Neural cell (in vitro differentiated cells): Measurements from ENCODE around the gene HVCN1. TPM values are rescaled to one million over a fixed set of nuclear protein-coding genes. Genes with fewer than 3 reads are reported as not detected.

Source experiments
- H2AFZ ChIP-seq: fragments of 200-600, 300-800 bp; sonication (generic), shearing (Covaris generic); 2 replicates; pipeline ENCODE4 v1.6.0; 2014; ENCODE audit warnings: low read depth, mild to moderate bottlenecking, antibody characterized with exemption, low read length, moderate library complexity
- H3F3A ChIP-seq: fragments of 200-600 bp; shearing (Covaris generic); 2 replicates; pipeline ENCODE4 v1.6.1; 2016; ENCODE audit warnings: mild to moderate bottlenecking, moderate library complexity, mixed read lengths, antibody characterized with exemption, low read length; ENCODE audit not compliant: insufficient read depth, poor library complexity, severe bottlenecking
- H3K27ac ChIP-seq: fragments of 200-600, 300-800 bp; sonication (generic), shearing (Covaris generic); 2 replicates; pipeline ENCODE4 v1.5.1; 2014; ENCODE audit warnings: mild to moderate bottlenecking, low read length, moderate library complexity
- H3K27me3 ChIP-seq: fragments of 300-800, 200-600 bp; sonication (generic), shearing (Covaris generic); 2 replicates; pipeline ENCODE4 v1.6.0; 2014; ENCODE audit warnings: mild to moderate bottlenecking, low read depth, low read length, moderate library complexity; ENCODE audit not compliant: insufficient read depth
- H3K36me3 ChIP-seq: fragments of 300-800, 200-600 bp; sonication (generic), shearing (Covaris generic); 2 replicates; pipeline ENCODE4 v1.5.1; 2014; ENCODE audit warnings: mild to moderate bottlenecking, antibody characterized with exemption, low read length, moderate library complexity; ENCODE audit not compliant: insufficient read depth
- H3K4me2 ChIP-seq: fragments of 300-800, 200-600 bp; sonication (generic), shearing (Covaris generic); 2 replicates; pipeline ENCODE4 v1.6.0; 2014; ENCODE audit warnings: mild to moderate bottlenecking, low read length
- H3K4me3 ChIP-seq: fragments of 300-800, 200-600 bp; sonication (generic), shearing (Covaris generic); 2 replicates; pipeline ENCODE4 v1.5.1; 2014; ENCODE audit warnings: mild to moderate bottlenecking, low read length, moderate library complexity
- H3K79me2 ChIP-seq: fragments of 200-600 bp; shearing (Covaris generic); replicated peaks from 2 replicates; pipeline ENCODE4 v1.6.0; 2014; ENCODE audit warnings: mild to moderate bottlenecking, low read length, moderate library complexity; ENCODE audit not compliant: insufficient read depth
- H3K9ac ChIP-seq: fragments of 300-800, 200-600 bp; sonication (generic), shearing (Covaris generic); 2 replicates; pipeline ENCODE4 v1.6.1; 2016; ENCODE audit warnings: mild to moderate bottlenecking, low read length, mixed read lengths
- H3K9me2 ChIP-seq: fragments of 200-600 bp; shearing (Covaris generic); 2 replicates; pipeline ENCODE4 v1.6.1; 2016; ENCODE audit warnings: mild to moderate bottlenecking, low read length, mixed read lengths; ENCODE audit not compliant: insufficient read depth
- H3K9me3 ChIP-seq: fragments of 200-600, 300-800 bp; sonication (generic), shearing (Covaris generic); 2 replicates; pipeline ENCODE4 v1.6.1; 2016; ENCODE audit warnings: mild to moderate bottlenecking, mixed run types, low read length, moderate library complexity, mixed read lengths
- H4K20me1 ChIP-seq: fragments of 200-600 bp; shearing (Covaris generic); 2 replicates; pipeline ENCODE4 v1.6.1; 2016; ENCODE audit warnings: mild to moderate bottlenecking, mixed run types; ENCODE audit not compliant: insufficient read depth
- EP300 ChIP-seq: fragments of 450-650 bp; conservative IDR thresholded peaks from 2 replicates; pipeline ENCODE4 v1.6.1; 2014; ENCODE audit warnings: antibody characterized with exemption, mild to moderate bottlenecking, moderate library complexity; ENCODE audit not compliant: poor library complexity, severe bottlenecking
- EZH2 ChIP-seq: fragments of 200-600, 300-800 bp; shearing (Covaris generic), sonication (generic); IDR thresholded peaks from 2 replicates; pipeline ENCODE4 v1.6.1; 2014; ENCODE audit warnings: antibody characterized with exemption, low read length, borderline replicate concordance, mild to moderate bottlenecking; ENCODE audit not compliant: insufficient read depth, poor library complexity, severe bottlenecking
- MXI1 ChIP-seq: fragments of 450-650 bp; conservative IDR thresholded peaks from 2 replicates; pipeline ENCODE4 v1.6.1; 2014; ENCODE audit warnings: antibody characterized with exemption, mild to moderate bottlenecking; ENCODE audit not compliant: poor library complexity, severe bottlenecking
- POLR2AphosphoS5 ChIP-seq: IDR thresholded peaks from 2 replicates; pipeline ENCODE4 v1.6.1; 2012
- RAD21 ChIP-seq: fragments of 450-650 bp; conservative IDR thresholded peaks from 2 replicates; pipeline ENCODE4 v1.6.1; 2014; ENCODE audit warnings: antibody characterized with exemption, mild to moderate bottlenecking, moderate library complexity
- SMC3 ChIP-seq: fragments of 450-650 bp; conservative IDR thresholded peaks from 2 replicates; pipeline ENCODE4 v1.6.1; 2014; ENCODE audit warnings: antibody characterized with exemption, mild to moderate bottlenecking, moderate library complexity; ENCODE audit not compliant: poor library complexity
- TAF1 ChIP-seq: IDR thresholded peaks from 2 replicates; pipeline ENCODE4 v1.6.1; 2012; ENCODE audit warnings: low read depth
- polyA plus RNA-seq: library from polyadenylated mRNA; depleted of rRNA; stranded (reverse); fragments of >200 nt; gene quantifications from 2 replicates; pipeline ENCODE4 v1.2.3, GENCODE V29; 2014
- TF ChIP-seq, protein P1 (sequence below): IDR thresholded peaks from 2 replicates; pipeline ENCODE4 v1.6.1; 2012; ENCODE audit warnings: borderline replicate concordance
- TF ChIP-seq, protein P2 (sequence below): fragments of 450-650 bp; IDR thresholded peaks from 2 replicates; pipeline ENCODE4 v1.5.1; 2014; ENCODE audit warnings: antibody characterized with exemption, mild to moderate bottlenecking, moderate library complexity; ENCODE audit not compliant: poor library complexity, severe bottlenecking

HVCN1 gene
- polyA plus RNA-seq, 1 donor from 2014 or later, result not detected

DNA sequence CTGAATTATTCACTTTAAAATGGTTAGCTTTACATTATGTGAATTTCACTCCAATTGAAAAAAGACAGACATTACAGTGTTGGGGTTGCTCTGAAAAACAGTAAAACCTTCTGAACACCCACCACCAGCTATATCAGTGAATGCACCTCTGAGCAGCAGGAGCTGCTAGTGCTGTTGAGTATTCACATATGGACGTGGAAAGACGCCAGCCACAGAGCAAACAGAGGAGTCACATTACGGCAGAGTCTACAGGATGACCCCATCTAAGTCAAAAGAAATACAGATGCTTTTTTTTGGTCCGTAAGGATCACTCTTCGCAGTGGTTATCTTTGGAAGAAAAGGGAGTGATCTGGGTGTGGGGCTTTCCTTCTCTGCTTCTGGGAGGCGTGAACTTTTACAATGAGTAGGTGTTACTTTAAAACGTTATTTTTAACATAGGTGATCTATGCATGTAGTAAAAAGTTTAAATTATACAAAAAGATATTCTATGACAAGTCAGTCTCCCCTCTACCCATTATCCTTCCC, 4.5 kb downstream of the HVCN1 start:
- H3K27ac ChIP-seq, result no peak overlapping the region
- H3K9ac ChIP-seq, result no peak overlapping the region
- peaks cover 18% of the 10 kb centered on the region for H3K27me3 ChIP-seq
- no peaks in the 10 kb centered on the region for H3K79me2 ChIP-seq
- TF ChIP-seq SMC3 (no peak), MXI1 (no peak), TAF1 (no peak), EZH2 (no peak), EP300 (no peak), RAD21 (no peak), POLR2AphosphoS5 (no peak)
- TF ChIP-seq, protein P1, sequence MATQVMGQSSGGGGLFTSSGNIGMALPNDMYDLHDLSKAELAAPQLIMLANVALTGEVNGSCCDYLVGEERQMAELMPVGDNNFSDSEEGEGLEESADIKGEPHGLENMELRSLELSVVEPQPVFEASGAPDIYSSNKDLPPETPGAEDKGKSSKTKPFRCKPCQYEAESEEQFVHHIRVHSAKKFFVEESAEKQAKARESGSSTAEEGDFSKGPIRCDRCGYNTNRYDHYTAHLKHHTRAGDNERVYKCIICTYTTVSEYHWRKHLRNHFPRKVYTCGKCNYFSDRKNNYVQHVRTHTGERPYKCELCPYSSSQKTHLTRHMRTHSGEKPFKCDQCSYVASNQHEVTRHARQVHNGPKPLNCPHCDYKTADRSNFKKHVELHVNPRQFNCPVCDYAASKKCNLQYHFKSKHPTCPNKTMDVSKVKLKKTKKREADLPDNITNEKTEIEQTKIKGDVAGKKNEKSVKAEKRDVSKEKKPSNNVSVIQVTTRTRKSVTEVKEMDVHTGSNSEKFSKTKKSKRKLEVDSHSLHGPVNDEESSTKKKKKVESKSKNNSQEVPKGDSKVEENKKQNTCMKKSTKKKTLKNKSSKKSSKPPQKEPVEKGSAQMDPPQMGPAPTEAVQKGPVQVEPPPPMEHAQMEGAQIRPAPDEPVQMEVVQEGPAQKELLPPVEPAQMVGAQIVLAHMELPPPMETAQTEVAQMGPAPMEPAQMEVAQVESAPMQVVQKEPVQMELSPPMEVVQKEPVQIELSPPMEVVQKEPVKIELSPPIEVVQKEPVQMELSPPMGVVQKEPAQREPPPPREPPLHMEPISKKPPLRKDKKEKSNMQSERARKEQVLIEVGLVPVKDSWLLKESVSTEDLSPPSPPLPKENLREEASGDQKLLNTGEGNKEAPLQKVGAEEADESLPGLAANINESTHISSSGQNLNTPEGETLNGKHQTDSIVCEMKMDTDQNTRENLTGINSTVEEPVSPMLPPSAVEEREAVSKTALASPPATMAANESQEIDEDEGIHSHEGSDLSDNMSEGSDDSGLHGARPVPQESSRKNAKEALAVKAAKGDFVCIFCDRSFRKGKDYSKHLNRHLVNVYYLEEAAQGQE, result no peak
- TF ChIP-seq, protein P2, sequence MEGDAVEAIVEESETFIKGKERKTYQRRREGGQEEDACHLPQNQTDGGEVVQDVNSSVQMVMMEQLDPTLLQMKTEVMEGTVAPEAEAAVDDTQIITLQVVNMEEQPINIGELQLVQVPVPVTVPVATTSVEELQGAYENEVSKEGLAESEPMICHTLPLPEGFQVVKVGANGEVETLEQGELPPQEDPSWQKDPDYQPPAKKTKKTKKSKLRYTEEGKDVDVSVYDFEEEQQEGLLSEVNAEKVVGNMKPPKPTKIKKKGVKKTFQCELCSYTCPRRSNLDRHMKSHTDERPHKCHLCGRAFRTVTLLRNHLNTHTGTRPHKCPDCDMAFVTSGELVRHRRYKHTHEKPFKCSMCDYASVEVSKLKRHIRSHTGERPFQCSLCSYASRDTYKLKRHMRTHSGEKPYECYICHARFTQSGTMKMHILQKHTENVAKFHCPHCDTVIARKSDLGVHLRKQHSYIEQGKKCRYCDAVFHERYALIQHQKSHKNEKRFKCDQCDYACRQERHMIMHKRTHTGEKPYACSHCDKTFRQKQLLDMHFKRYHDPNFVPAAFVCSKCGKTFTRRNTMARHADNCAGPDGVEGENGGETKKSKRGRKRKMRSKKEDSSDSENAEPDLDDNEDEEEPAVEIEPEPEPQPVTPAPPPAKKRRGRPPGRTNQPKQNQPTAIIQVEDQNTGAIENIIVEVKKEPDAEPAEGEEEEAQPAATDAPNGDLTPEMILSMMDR, result no peak
- H4K20me1 ChIP-seq, result no peaks in the 10 kb centered on the region
- H3K9me3 ChIP-seq, result no peaks in the 10 kb centered on the region
- no peak overlapping the region for H2AFZ ChIP-seq
- H3K9me2 ChIP-seq, result no peaks in the 10 kb centered on the region
- H3K4me3 ChIP-seq, result no peak overlapping the region
- H3K36me3 ChIP-seq, result no peaks in the 10 kb centered on the region
- H3K4me2 ChIP-seq, result no peak overlapping the region
- H3F3A ChIP-seq, result no peaks in the 10 kb centered on the region

- H3K36me3 ChIP-seq, result no peaks in the 10 kb centered on the region
Measured at GRCh38 chr12:110683888-110684287, 5.0 kb downstream of the HVCN1 start.

More at GRCh38 chr12:110683888-110684287, 5.0 kb downstream of the HVCN1 start:
- H3K27ac ChIP-seq, result no peak overlapping the region
- TF ChIP-seq SMC3 (no peak), RAD21 (no peak), POLR2AphosphoS5 (no peak), EP300 (no peak), EZH2 (no peak), TAF1 (no peak), MXI1 (no peak)
- TF ChIP-seq, protein P2, result no peak
- TF ChIP-seq, protein P1, result no peak
- no peak overlapping the region for H3K4me3 ChIP-seq
- no peak overlapping the region for H3K9ac ChIP-seq
- no peak overlapping the region for H3K4me2 ChIP-seq
- no peaks in the 10 kb centered on the region for H3K9me2 ChIP-seq
- no peaks in the 10 kb centered on the region for H4K20me1 ChIP-seq
- no peaks in the 10 kb centered on the region for H3K79me2 ChIP-seq
- H3F3A ChIP-seq, result no peaks in the 10 kb centered on the region
- peaks cover 15% of the 10 kb centered on the region for H3K27me3 ChIP-seq
- no peaks in the 10 kb centered on the region for H3K9me3 ChIP-seq
- no peak overlapping the region for H2AFZ ChIP-seq
